ENCODE data around the gene LAMB1. TPM values are rescaled to one million over a fixed set of nuclear protein-coding genes. Genes with fewer than 3 reads are reported as not detected.

The LAMB1 gene
- total RNA-seq, 1 experiment from 2014 or later = 431 TPM

DNA sequence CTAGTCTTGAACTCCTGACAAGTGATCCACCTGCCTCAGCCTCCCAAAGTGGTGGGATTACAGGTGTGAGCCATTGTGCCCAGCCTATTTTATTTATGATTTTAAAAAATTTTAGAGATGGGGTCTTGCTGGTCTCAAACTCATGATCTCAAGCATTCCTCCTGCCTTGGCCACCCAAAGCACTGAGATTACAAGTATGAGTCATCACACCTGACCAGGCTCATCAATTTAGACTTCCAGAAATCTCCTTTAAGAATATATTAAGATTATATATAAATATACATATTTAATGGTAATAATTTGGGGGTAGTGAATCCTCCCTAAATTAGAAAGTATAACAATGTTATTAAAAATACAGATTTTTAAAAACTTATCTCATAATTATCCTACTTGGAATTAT lies 29.1 kb downstream of the LAMB1 start:
- intact Hi-C loops (cut with micrococcal nuclease; ENCODE audit: unreplicated experiment) = no loop called here
- Histone ChIP-seq H3K4me1 (peaks cover 34% of the 10 kb centered on the region), H3K9me3 (no peaks in the 10 kb centered on the region), H3K27me3 (replicated peaks; ENCODE audit: control insufficient read depth, insufficient read depth, low read length) (no peaks in the 10 kb centered on the region), H3K36me3 (ENCODE audit: control insufficient read depth, insufficient read depth, low read length) (peaks cover 5% of the 10 kb centered on the region), H3K4me3 (ENCODE audit: low read depth, low read length) (no peak overlapping the region)
- no TSS peak for BruUV-seq (replicated peaks)
- POLR2A ChIA-PET = interaction anchor here (0.6 kb wide), 1 partner anchor 120 kb away, joined by 3 read pairs; no protein-coding TSS in a partner anchor
- Mint-ChIP-seq H3K4me1 (ENCODE audit: low read depth, unreplicated experiment) (no peaks in the 10 kb centered on the region), H3K36me3 (ENCODE audit: insufficient read depth, unreplicated experiment) (peaks cover 90% of the 10 kb centered on the region), H3K27me3 (ENCODE audit: insufficient read depth, unreplicated experiment) (no peaks in the 10 kb centered on the region), H3K27ac (ENCODE audit: unreplicated experiment) (no peak overlapping the region), H3K4me3 (ENCODE audit: unreplicated experiment) (no peak overlapping the region), H3K9me3 (ENCODE audit: unreplicated experiment) (no peaks in the 10 kb centered on the region)
- CTCF ChIA-PET = no interaction called here
- TF ChIP-seq CTCF (IDR thresholded peaks at IDR 0.05; ENCODE audit: insufficient read depth in 1 of 2, low read depth in 1 of 2, low read length in 1 of 2, severe bottlenecking in 1 of 2, unreplicated experiment in 1 of 2) = no peak
- DNase-seq = no peak

GRCh38 chr7:107972941-107973376 lies 30.0 kb downstream of the LAMB1 start:
- no peak for DNase-seq
- Histone ChIP-seq H3K9me3 (no peaks in the 10 kb centered on the region), H3K36me3 (ENCODE audit: control insufficient read depth, insufficient read depth, low read length) (peaks cover 6% of the 10 kb centered on the region), H3K27me3 (replicated peaks; ENCODE audit: control insufficient read depth, insufficient read depth, low read length) (no peaks in the 10 kb centered on the region), H3K4me1 (peaks cover 41% of the 10 kb centered on the region), H3K4me3 (ENCODE audit: low read depth, low read length) (no peak overlapping the region)
- no peak for TF ChIP-seq CTCF (IDR thresholded peaks at IDR 0.05; ENCODE audit: insufficient read depth in 1 of 2, low read depth in 1 of 2, low read length in 1 of 2, severe bottlenecking in 1 of 2, unreplicated experiment in 1 of 2)
- no peaks in the 10 kb centered on the region for H3K9me3 Mint-ChIP-seq (ENCODE audit: unreplicated experiment)
- H3K4me1 Mint-ChIP-seq (ENCODE audit: low read depth, unreplicated experiment) = no peaks in the 10 kb centered on the region
- no peaks in the 10 kb centered on the region for H3K27me3 Mint-ChIP-seq (ENCODE audit: insufficient read depth, unreplicated experiment)
- no peak overlapping the region for H3K27ac Mint-ChIP-seq (ENCODE audit: unreplicated experiment)
- peaks cover 82% of the 10 kb centered on the region for H3K36me3 Mint-ChIP-seq (ENCODE audit: insufficient read depth, unreplicated experiment)
- ChIA-PET POLR2A (no interaction called here), CTCF (no interaction called here)
- intact Hi-C loops (cut with micrococcal nuclease; ENCODE audit: unreplicated experiment) = no loop called here
- no peak overlapping the region for H3K4me3 Mint-ChIP-seq (ENCODE audit: unreplicated experiment)
- no TSS peak for BruUV-seq (replicated peaks)

DNA sequence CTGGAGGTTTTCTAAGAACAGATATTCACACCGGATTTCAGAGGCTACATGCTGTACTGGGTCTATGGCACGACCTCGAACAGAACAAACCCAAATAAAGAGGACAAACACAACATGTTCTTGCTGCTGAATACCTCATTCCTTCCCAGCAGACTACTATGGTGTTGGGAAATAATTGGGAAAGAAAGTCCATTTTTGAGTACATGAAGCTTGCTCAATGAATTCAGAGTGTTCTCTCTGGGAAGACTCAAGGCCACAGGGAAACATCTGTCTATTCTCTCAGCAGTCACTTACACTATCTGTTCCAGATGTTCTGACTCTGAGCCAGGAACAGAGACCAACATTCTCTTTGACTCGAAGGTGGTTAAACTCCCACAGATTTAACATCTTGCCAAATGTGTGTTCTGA lies 30.9 kb downstream of the LAMB1 start:
- Mint-ChIP-seq H3K27me3 (ENCODE audit: insufficient read depth, unreplicated experiment) (no peaks in the 10 kb centered on the region), H3K4me1 (ENCODE audit: low read depth, unreplicated experiment) (no peaks in the 10 kb centered on the region), H3K27ac (ENCODE audit: unreplicated experiment) (peak overlapping the region; percentile 4), H3K9me3 (ENCODE audit: unreplicated experiment) (no peaks in the 10 kb centered on the region), H3K36me3 (ENCODE audit: insufficient read depth, unreplicated experiment) (peaks cover 74% of the 10 kb centered on the region), H3K4me3 (ENCODE audit: unreplicated experiment) (no peak overlapping the region)
- no peaks in the 10 kb centered on the region for H3K9me3 ChIP-seq
- peaks cover 2% of the 10 kb centered on the region for H3K36me3 ChIP-seq (ENCODE audit: control insufficient read depth, insufficient read depth, low read length)
- no TSS peak for BruUV-seq (replicated peaks)
- ChIA-PET CTCF (no interaction called here), POLR2A (no interaction called here)
- DNase-seq = no peak
- TF ChIP-seq CTCF (IDR thresholded peaks at IDR 0.05; ENCODE audit: insufficient read depth in 1 of 2, low read depth in 1 of 2, low read length in 1 of 2, severe bottlenecking in 1 of 2, unreplicated experiment in 1 of 2) = no peak
- peaks cover 50% of the 10 kb centered on the region for H3K4me1 ChIP-seq
- no peaks in the 10 kb centered on the region for H3K27me3 ChIP-seq (replicated peaks; ENCODE audit: control insufficient read depth, insufficient read depth, low read length)
- no peak overlapping the region for H3K4me3 ChIP-seq (ENCODE audit: low read depth, low read length)
- intact Hi-C loops (cut with micrococcal nuclease; ENCODE audit: unreplicated experiment) = no loop called here

Measured in Caco-2 (cell line).